A549 treated with DMSO at 1 μM for 4 hours (cell line): ENCODE measurements around the gene ARHGAP24. TPM values are rescaled to one million over a fixed set of nuclear protein-coding genes. Genes with fewer than 3 reads are reported as not detected.

Experiments
- total RNA-seq: library from RNA; stranded (reverse); fragments of 200-300 nt; extraction: Qiagen RNA extraction; gene quantifications from 5 replicates; pipeline ENCODE4 v1.2.3, GENCODE V29; 2022; ENCODE audit warnings: low read depth

Gene ARHGAP24
- 3.4 to 4.9 TPM (median 4.3 TPM) in 5 replicates for total RNA-seq

GRCh38 chr4:85474818-85475630 lies at the start of gene ARHGAP24:
Gene ARHGAP24 (plus strand): TSS chr4:85475150.

